ENCODE results near the gene ZNF226.

DNA sequence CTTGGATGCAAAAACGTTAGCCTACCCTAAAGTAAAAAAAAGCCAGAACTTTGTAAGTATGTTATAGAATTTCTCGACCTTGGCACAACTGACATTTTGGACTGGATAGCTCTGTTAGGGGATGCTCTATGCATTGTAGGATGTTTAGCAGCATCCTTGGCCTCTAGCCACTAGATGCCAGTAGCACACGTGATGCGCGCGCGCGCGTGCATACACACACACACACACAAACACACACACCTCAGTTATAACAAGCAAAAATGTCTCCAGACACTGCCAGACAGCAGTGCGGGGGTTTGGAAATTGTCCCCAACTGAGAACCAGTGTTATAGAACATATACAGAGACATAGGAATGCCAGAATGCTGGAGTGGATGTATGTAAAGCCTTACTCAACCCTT is 17.2 kb downstream of the ZNF226 start:
- no peak for TF ChIP-seq CTCF (IDR thresholded peaks at IDR 0.05; ENCODE audit: low read length)
- no peak for TF ChIP-seq EZH2 (optimal IDR thresholded peaks at IDR 0.05; ENCODE audit: low read depth, low read length)
- TF ChIP-seq EZH2phosphoT487 (IDR thresholded peaks at IDR 0.05; ENCODE audit: low read length) = no peak
